ENCODE data around the gene SSTR3.
"Not testable (repeated sequence)": the region's sequence is repeated elsewhere in the genome, so short reads cannot be mapped to it uniquely, and the experiment has no call there.

The SSTR3 gene

GRCh38 chr22:37254867-37255233, 42.6 kb upstream of the SSTR3 start:
- H3K9me3 ChIP-seq (ENCODE audit: insufficient read depth, low read depth, low read length) = no peaks in the 10 kb centered on the region
- H3K23ac ChIP-seq (ENCODE audit: low read length) = no peak overlapping the region
- no peaks in the 10 kb centered on the region for H3K27me3 ChIP-seq (ENCODE audit: insufficient read depth, low read length)
- no peak overlapping the region for H3K9ac ChIP-seq (ENCODE audit: low read length)
- H3K4me1 ChIP-seq (ENCODE audit: control insufficient read depth in 1 of 2, insufficient read depth in 2 of 2, low read length in 2 of 2) = no peaks in the 10 kb centered on the region
- WGBS (ENCODE audit: extremely low coverage, insufficient coverage, insufficient read length) = no CpG with 5 or more reads among the region's 5 CpGs
- no peak overlapping the region for H3K14ac ChIP-seq (ENCODE audit: low read length)
- H3K18ac ChIP-seq (ENCODE audit: low read length) = no peak overlapping the region
- no peak overlapping the region for H2BK5ac ChIP-seq (ENCODE audit: low read depth, low read length, poor library complexity)
- H3K4me3 ChIP-seq (ENCODE audit: low read depth, low read length) = no peak overlapping the region
- no peak overlapping the region for H4K12ac ChIP-seq (ENCODE audit: low read depth, low read length)
- H3K36me3 ChIP-seq (ENCODE audit: control insufficient read depth in 1 of 2, insufficient read depth in 2 of 2, low read length in 2 of 2) = no peaks in the 10 kb centered on the region
- no peak overlapping the region for H2BK120ac ChIP-seq (ENCODE audit: insufficient read depth, low read length, poor library complexity)
- no peaks in the 10 kb centered on the region for H3K79me1 ChIP-seq (ENCODE audit: low read length)
- DNase-seq = no peak
- H4K91ac ChIP-seq (ENCODE audit: low read depth, low read length) = no peak overlapping the region
- no peak overlapping the region for H2AFZ ChIP-seq (ENCODE audit: insufficient read depth, low read length, poor library complexity)
- no peaks in the 10 kb centered on the region for H3K79me2 ChIP-seq (ENCODE audit: control insufficient read depth, insufficient read depth, low read length, poor library complexity)
- H2AK5ac ChIP-seq (ENCODE audit: low read length) = no peak overlapping the region
- H3K4me2 ChIP-seq (ENCODE audit: low read length) = no peak overlapping the region
- H2BK12ac ChIP-seq (ENCODE audit: low read length) = no peak overlapping the region
- no peak overlapping the region for H4K8ac ChIP-seq (ENCODE audit: low read depth, low read length)
- no peak overlapping the region for H3K4ac ChIP-seq (ENCODE audit: low read depth, low read length)
- H3K27ac ChIP-seq (ENCODE audit: low read depth, low read length) = no peak overlapping the region

DNA sequence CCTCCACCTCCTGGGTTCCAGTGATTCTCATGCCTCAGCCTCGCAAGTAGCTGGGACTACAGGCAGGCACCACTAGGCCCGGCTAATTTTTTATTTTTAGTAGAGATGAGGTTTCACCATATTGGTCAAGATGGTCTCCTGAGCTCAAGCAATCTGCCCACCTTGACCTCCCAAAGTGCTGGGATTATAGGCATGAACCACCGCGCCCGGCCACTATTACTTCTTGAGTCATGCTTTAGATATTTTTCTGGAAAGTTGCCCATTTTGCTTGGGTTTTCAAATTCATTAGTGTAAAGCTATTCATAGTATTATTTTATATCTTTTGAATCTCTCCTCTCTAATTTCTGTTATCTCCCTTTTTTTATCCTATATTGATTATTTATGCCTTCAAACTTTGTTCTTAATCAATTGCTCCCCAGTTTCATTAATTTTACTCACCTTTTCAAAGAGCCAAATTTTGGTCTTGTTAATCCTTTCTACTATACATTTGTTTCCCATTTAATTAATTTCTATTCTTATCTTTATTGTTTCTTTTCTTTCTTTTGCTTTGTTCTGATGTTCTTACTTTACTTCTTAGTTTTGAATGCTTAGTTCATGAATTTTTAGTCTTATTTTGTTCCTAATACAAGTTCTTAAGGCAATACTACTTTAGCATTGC, 42.1 kb upstream of the SSTR3 start:
- H3K23ac ChIP-seq (ENCODE audit: low read length) = no peak overlapping the region
- no peaks in the 10 kb centered on the region for H3K27me3 ChIP-seq (ENCODE audit: insufficient read depth, low read length)
- no peak overlapping the region for H2BK5ac ChIP-seq (ENCODE audit: low read depth, low read length, poor library complexity)
- no peak overlapping the region for H3K18ac ChIP-seq (ENCODE audit: low read length)
- H3K79me2 ChIP-seq (ENCODE audit: control insufficient read depth, insufficient read depth, low read length, poor library complexity) = no peaks in the 10 kb centered on the region
- no peak overlapping the region for H4K8ac ChIP-seq (ENCODE audit: low read depth, low read length)
- no peaks in the 10 kb centered on the region for H3K9me3 ChIP-seq (ENCODE audit: insufficient read depth, low read depth, low read length)
- H2AFZ ChIP-seq (ENCODE audit: insufficient read depth, low read length, poor library complexity) = no peak overlapping the region
- H3K4ac ChIP-seq (ENCODE audit: low read depth, low read length) = no peak overlapping the region
- H2BK12ac ChIP-seq (ENCODE audit: low read length) = no peak overlapping the region
- H3K4me3 ChIP-seq (ENCODE audit: low read depth, low read length) = no peak overlapping the region
- WGBS (ENCODE audit: extremely low coverage, insufficient coverage, insufficient read length) = no CpG with 5 or more reads among the region's 5 CpGs
- no peak overlapping the region for H2BK120ac ChIP-seq (ENCODE audit: insufficient read depth, low read length, poor library complexity)
- no peak overlapping the region for H3K4me2 ChIP-seq (ENCODE audit: low read length)
- H3K14ac ChIP-seq (ENCODE audit: low read length) = no peak overlapping the region
- DNase-seq = no peak
- H4K91ac ChIP-seq (ENCODE audit: low read depth, low read length) = no peak overlapping the region
- H2AK5ac ChIP-seq (ENCODE audit: low read length) = no peak overlapping the region
- H3K36me3 ChIP-seq (ENCODE audit: control insufficient read depth in 1 of 2, insufficient read depth in 2 of 2, low read length in 2 of 2) = no peaks in the 10 kb centered on the region
- H3K27ac ChIP-seq (ENCODE audit: low read depth, low read length) = no peak overlapping the region
- H4K12ac ChIP-seq (ENCODE audit: low read depth, low read length) = no peak overlapping the region
- no peak overlapping the region for H3K9ac ChIP-seq (ENCODE audit: low read length)
- H3K79me1 ChIP-seq (ENCODE audit: low read length) = no peaks in the 10 kb centered on the region
- no peaks in the 10 kb centered on the region for H3K4me1 ChIP-seq (ENCODE audit: control insufficient read depth in 1 of 2, insufficient read depth in 2 of 2, low read length in 2 of 2)

DNA sequence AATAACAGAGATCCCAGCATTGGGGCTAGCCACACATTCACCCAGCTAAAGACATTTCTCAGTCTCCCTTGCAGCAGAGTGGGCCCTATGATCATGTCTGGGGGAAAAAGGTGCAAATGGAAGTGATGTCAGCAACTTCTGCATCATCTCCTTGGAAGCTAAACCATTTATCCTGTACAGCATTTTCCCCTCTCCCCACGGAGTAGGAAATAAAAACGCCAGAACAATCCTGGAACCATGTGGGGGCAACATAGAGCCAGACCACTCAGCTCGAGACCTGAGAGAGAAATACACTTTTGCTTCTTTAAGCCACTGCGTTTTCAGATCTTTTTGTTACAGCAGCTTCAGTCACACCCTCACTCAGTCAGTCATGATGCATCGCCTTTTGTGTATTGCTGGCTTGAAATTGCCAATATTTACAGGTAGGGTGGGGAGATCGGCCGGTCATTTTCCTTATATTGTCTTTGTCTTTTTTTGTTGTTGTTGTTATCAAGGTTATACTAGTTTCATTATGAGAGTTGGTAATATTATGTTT, 40.9 kb upstream of the SSTR3 start:
- no peak for DNase-seq
- H3K4me3 ChIP-seq (ENCODE audit: low read depth, low read length) = no peak overlapping the region
- no peak overlapping the region for H4K8ac ChIP-seq (ENCODE audit: low read depth, low read length)
- H3K4ac ChIP-seq (ENCODE audit: low read depth, low read length) = no peak overlapping the region
- no peaks in the 10 kb centered on the region for H3K27me3 ChIP-seq (ENCODE audit: insufficient read depth, low read length)
- H2AK5ac ChIP-seq (ENCODE audit: low read length) = no peak overlapping the region
- no peak overlapping the region for H4K91ac ChIP-seq (ENCODE audit: low read depth, low read length)
- no peak overlapping the region for H2AFZ ChIP-seq (ENCODE audit: insufficient read depth, low read length, poor library complexity)
- H3K27ac ChIP-seq (ENCODE audit: low read depth, low read length) = no peak overlapping the region
- H4K12ac ChIP-seq (ENCODE audit: low read depth, low read length) = no peak overlapping the region
- no peaks in the 10 kb centered on the region for H3K36me3 ChIP-seq (ENCODE audit: control insufficient read depth in 1 of 2, insufficient read depth in 2 of 2, low read length in 2 of 2)
- no peaks in the 10 kb centered on the region for H3K79me1 ChIP-seq (ENCODE audit: low read length)
- H3K4me1 ChIP-seq (ENCODE audit: control insufficient read depth in 1 of 2, insufficient read depth in 2 of 2, low read length in 2 of 2) = no peaks in the 10 kb centered on the region
- H3K9me3 ChIP-seq (ENCODE audit: insufficient read depth, low read depth, low read length) = no peaks in the 10 kb centered on the region
- H3K4me2 ChIP-seq (ENCODE audit: low read length) = no peak overlapping the region
- H2BK120ac ChIP-seq (ENCODE audit: insufficient read depth, low read length, poor library complexity) = no peak overlapping the region
- H3K9ac ChIP-seq (ENCODE audit: low read length) = no peak overlapping the region
- no peak overlapping the region for H2BK5ac ChIP-seq (ENCODE audit: low read depth, low read length, poor library complexity)
- H3K79me2 ChIP-seq (ENCODE audit: control insufficient read depth, insufficient read depth, low read length, poor library complexity) = no peaks in the 10 kb centered on the region
- H3K23ac ChIP-seq (ENCODE audit: low read length) = no peak overlapping the region
- H2BK12ac ChIP-seq (ENCODE audit: low read length) = no peak overlapping the region
- WGBS (ENCODE audit: extremely low coverage, insufficient coverage, insufficient read length) = no CpG with 5 or more reads among the region's 7 CpGs
- H3K18ac ChIP-seq (ENCODE audit: low read length) = no peak overlapping the region
- no peak overlapping the region for H3K14ac ChIP-seq (ENCODE audit: low read length)

- H3K79me1 ChIP-seq (ENCODE audit: low read length); H3K36me3 ChIP-seq (ENCODE audit: control insufficient read depth in 1 of 2, insufficient read depth in 2 of 2, low read length in 2 of 2); H4K12ac ChIP-seq (ENCODE audit: low read depth, low read length); DNase-seq; H3K9me3 ChIP-seq (ENCODE audit: insufficient read depth, low read depth, low read length); H3K79me2 ChIP-seq (ENCODE audit: control insufficient read depth, insufficient read depth, low read length, poor library complexity); H3K9ac ChIP-seq (ENCODE audit: low read length); H3K18ac ChIP-seq (ENCODE audit: low read length); H2BK120ac ChIP-seq (ENCODE audit: insufficient read depth, low read length, poor library complexity); H2AK5ac ChIP-seq (ENCODE audit: low read length); H3K27ac ChIP-seq (ENCODE audit: low read depth, low read length); H3K23ac ChIP-seq (ENCODE audit: low read length); H3K14ac ChIP-seq (ENCODE audit: low read length); H2AFZ ChIP-seq (ENCODE audit: insufficient read depth, low read length, poor library complexity); H3K4me2 ChIP-seq (ENCODE audit: low read length); H4K91ac ChIP-seq (ENCODE audit: low read depth, low read length); H3K4me1 ChIP-seq (ENCODE audit: control insufficient read depth in 1 of 2, insufficient read depth in 2 of 2, low read length in 2 of 2); H3K27me3 ChIP-seq (ENCODE audit: insufficient read depth, low read length); H2BK12ac ChIP-seq (ENCODE audit: low read length); H2BK5ac ChIP-seq (ENCODE audit: low read depth, low read length, poor library complexity); H3K4ac ChIP-seq (ENCODE audit: low read depth, low read length); H3K4me3 ChIP-seq (ENCODE audit: low read depth, low read length); H4K8ac ChIP-seq (ENCODE audit: low read depth, low read length): not testable (repeated sequence)
- no CpG with 5 or more reads among the region's 8 CpGs for WGBS (ENCODE audit: extremely low coverage, insufficient coverage, insufficient read length)
Measured at GRCh38 chr22:37251836-37252235, 39.6 kb upstream of the SSTR3 start.
